ENCODE measurements around the gene LYPD5. TPM values are rescaled to one million over a fixed set of nuclear protein-coding genes. Genes with fewer than 3 reads are reported as not detected.
"Not testable (repeated sequence)": the region's sequence is repeated elsewhere in the genome, so short reads cannot be mapped to it uniquely, and the experiment has no call there.

The LYPD5 gene
- total and polyA plus RNA-seq, 4 donors, result 2.3 to 8.5 (median 7.2) TPM

GRCh38 chr19:43769256-43769655 is 33.0 kb downstream of the LYPD5 start:
- Histone ChIP-seq H3K27me3 (ENCODE audit: control insufficient read depth, insufficient read depth, low read length) (peaks cover 20% of the 10 kb centered on the region), H3K27ac (ENCODE audit: low read depth, low read length) (no peak overlapping the region), H3K4me3 (ENCODE audit: low read depth, low read length) (no peak overlapping the region), H3K9me3 (ENCODE audit: control insufficient read depth, insufficient read depth, low read length) (no peaks in the 10 kb centered on the region), H3K36me3 (ENCODE audit: control insufficient read depth, insufficient read depth, low read length) (no peaks in the 10 kb centered on the region), H3K4me1 (ENCODE audit: control insufficient read depth, insufficient read depth, low read length) (peaks cover 6% of the 10 kb centered on the region)
- 90% methylated on average over 12 of the region's 14 CpGs for WGBS (ENCODE audit: insufficient coverage)
- no peak for DNase-seq (ENCODE audit: low read depth in 4 of 6, low spot score in 6 of 6)

- Histone ChIP-seq H3K36me3 (ENCODE audit: control insufficient read depth, insufficient read depth, low read length) (no peaks in the 10 kb centered on the region), H3K4me1 (ENCODE audit: control insufficient read depth, insufficient read depth, low read length) (peaks cover 3% of the 10 kb centered on the region), H3K9me3 (ENCODE audit: control insufficient read depth, insufficient read depth, low read length) (no peaks in the 10 kb centered on the region), H3K27ac (ENCODE audit: low read depth, low read length) (no peak overlapping the region), H3K27me3 (ENCODE audit: control insufficient read depth, insufficient read depth, low read length) (peaks cover 13% of the 10 kb centered on the region), H3K4me3 (ENCODE audit: low read depth, low read length) (no peak overlapping the region)
- WGBS (ENCODE audit: insufficient coverage), result 81% methylated on average over 8 of the region's 15 CpGs
- no peak for DNase-seq (ENCODE audit: low read depth in 4 of 6, low spot score in 6 of 6)
These were observed 33.8 kb downstream of the LYPD5 start for GRCh38 chr19:43768273-43769050.

GRCh38 chr19:43767818-43768217 is 34.4 kb downstream of the LYPD5 start:
- no CpG with 5 or more reads among the region's 1 CpG for WGBS (ENCODE audit: insufficient coverage)
- DNase-seq (ENCODE audit: low read depth in 4 of 6, low spot score in 6 of 6), result no peak
- Histone ChIP-seq H3K4me3 (ENCODE audit: low read depth, low read length) (no peak overlapping the region), H3K27me3 (ENCODE audit: control insufficient read depth, insufficient read depth, low read length) (peaks cover 6% of the 10 kb centered on the region), H3K27ac (ENCODE audit: low read depth, low read length) (no peak overlapping the region), H3K4me1 (ENCODE audit: control insufficient read depth, insufficient read depth, low read length) (peaks cover 3% of the 10 kb centered on the region), H3K9me3 (ENCODE audit: control insufficient read depth, insufficient read depth, low read length) (no peaks in the 10 kb centered on the region), H3K36me3 (ENCODE audit: control insufficient read depth, insufficient read depth, low read length) (no peaks in the 10 kb centered on the region)

GRCh38 chr19:43767316-43767715 is 34.9 kb downstream of the LYPD5 start:
- no peaks in the 10 kb centered on the region for H3K36me3 ChIP-seq (ENCODE audit: control insufficient read depth, insufficient read depth, low read length)
- H3K9me3 ChIP-seq (ENCODE audit: control insufficient read depth, insufficient read depth, low read length), result no peaks in the 10 kb centered on the region
- WGBS (ENCODE audit: insufficient coverage), result 92% methylated on average over 7 of the region's 7 CpGs
- H3K27ac ChIP-seq (ENCODE audit: low read depth, low read length), result no peak overlapping the region
- peaks cover 2% of the 10 kb centered on the region for H3K27me3 ChIP-seq (ENCODE audit: control insufficient read depth, insufficient read depth, low read length)
- H3K4me3 ChIP-seq (ENCODE audit: low read depth, low read length), result no peak overlapping the region
- peaks cover 3% of the 10 kb centered on the region for H3K4me1 ChIP-seq (ENCODE audit: control insufficient read depth, insufficient read depth, low read length)
- no peak for DNase-seq (ENCODE audit: low read depth in 4 of 6, low spot score in 6 of 6)

- H3K9me3 ChIP-seq (ENCODE audit: control insufficient read depth, insufficient read depth, low read length), result no peaks in the 10 kb centered on the region
- peaks cover 3% of the 10 kb centered on the region for H3K4me1 ChIP-seq (ENCODE audit: control insufficient read depth, insufficient read depth, low read length)
- no peaks in the 10 kb centered on the region for H3K27me3 ChIP-seq (ENCODE audit: control insufficient read depth, insufficient read depth, low read length)
- WGBS (ENCODE audit: insufficient coverage), result 100% methylated on average over 1 of the region's 4 CpGs
- no peak overlapping the region for H3K27ac ChIP-seq (ENCODE audit: low read depth, low read length)
- DNase-seq (ENCODE audit: low read depth in 4 of 6, low spot score in 6 of 6), result no peak
- no peaks in the 10 kb centered on the region for H3K36me3 ChIP-seq (ENCODE audit: control insufficient read depth, insufficient read depth, low read length)
- no peak overlapping the region for H3K4me3 ChIP-seq (ENCODE audit: low read depth, low read length)
These were observed 35.5 kb downstream of the LYPD5 start for GRCh38 chr19:43766755-43767043.

- Histone ChIP-seq H3K27ac (ENCODE audit: low read depth, low read length) (no peak overlapping the region), H3K4me3 (ENCODE audit: low read depth, low read length) (no peak overlapping the region), H3K9me3 (ENCODE audit: control insufficient read depth, insufficient read depth, low read length) (no peaks in the 10 kb centered on the region), H3K4me1 (ENCODE audit: control insufficient read depth, insufficient read depth, low read length) (peaks cover 3% of the 10 kb centered on the region), H3K27me3 (ENCODE audit: control insufficient read depth, insufficient read depth, low read length) (no peaks in the 10 kb centered on the region), H3K36me3 (ENCODE audit: control insufficient read depth, insufficient read depth, low read length) (no peaks in the 10 kb centered on the region)
- 69% methylated on average over 12 of the region's 16 CpGs for WGBS (ENCODE audit: insufficient coverage)
- DNase-seq (ENCODE audit: low read depth in 4 of 6, low spot score in 6 of 6), result no peak
These were observed 37.0 kb downstream of the LYPD5 start for GRCh38 chr19:43765109-43765876.

- not testable (repeated sequence) for H3K4me3 ChIP-seq (ENCODE audit: low read depth, low read length); H3K9me3 ChIP-seq (ENCODE audit: control insufficient read depth, insufficient read depth, low read length); DNase-seq (ENCODE audit: low read depth in 4 of 6, low spot score in 6 of 6); H3K4me1 ChIP-seq (ENCODE audit: control insufficient read depth, insufficient read depth, low read length); H3K27me3 ChIP-seq (ENCODE audit: control insufficient read depth, insufficient read depth, low read length); H3K27ac ChIP-seq (ENCODE audit: low read depth, low read length); H3K36me3 ChIP-seq (ENCODE audit: control insufficient read depth, insufficient read depth, low read length)
- 77% methylated on average over 7 of the region's 8 CpGs for WGBS (ENCODE audit: insufficient coverage)
These were observed 37.6 kb downstream of the LYPD5 start for GRCh38 chr19:43764684-43765083.

- no peaks in the 10 kb centered on the region for H3K36me3 ChIP-seq (ENCODE audit: control insufficient read depth, insufficient read depth, low read length)
- H3K4me3 ChIP-seq (ENCODE audit: low read depth, low read length), result no peak overlapping the region
- 81% methylated on average over 3 of the region's 3 CpGs for WGBS (ENCODE audit: insufficient coverage)
- peaks cover 3% of the 10 kb centered on the region for H3K4me1 ChIP-seq (ENCODE audit: control insufficient read depth, insufficient read depth, low read length)
- DNase-seq (ENCODE audit: low read depth in 4 of 6, low spot score in 6 of 6), result no peak
- H3K27ac ChIP-seq (ENCODE audit: low read depth, low read length), result no peak overlapping the region
- H3K9me3 ChIP-seq (ENCODE audit: control insufficient read depth, insufficient read depth, low read length), result no peaks in the 10 kb centered on the region
- H3K27me3 ChIP-seq (ENCODE audit: control insufficient read depth, insufficient read depth, low read length), result no peaks in the 10 kb centered on the region
These were observed 38.7 kb downstream of the LYPD5 start for GRCh38 chr19:43763473-43763939.

GRCh38 chr19:43762814-43763213 is 39.4 kb downstream of the LYPD5 start:
- Histone ChIP-seq H3K4me3 (ENCODE audit: low read depth, low read length) (no peak overlapping the region), H3K36me3 (ENCODE audit: control insufficient read depth, insufficient read depth, low read length) (no peaks in the 10 kb centered on the region), H3K4me1 (ENCODE audit: control insufficient read depth, insufficient read depth, low read length) (peaks cover 3% of the 10 kb centered on the region), H3K9me3 (ENCODE audit: control insufficient read depth, insufficient read depth, low read length) (no peaks in the 10 kb centered on the region), H3K27ac (ENCODE audit: low read depth, low read length) (no peak overlapping the region), H3K27me3 (ENCODE audit: control insufficient read depth, insufficient read depth, low read length) (no peaks in the 10 kb centered on the region)
- no peak for DNase-seq (ENCODE audit: low read depth in 4 of 6, low spot score in 6 of 6)
- no CpG with 5 or more reads among the region's 3 CpGs for WGBS (ENCODE audit: insufficient coverage)

- WGBS (ENCODE audit: insufficient coverage), result no CpG with 5 or more reads among the region's 4 CpGs
- DNase-seq (ENCODE audit: low read depth in 4 of 6, low spot score in 6 of 6), result no peak
- Histone ChIP-seq H3K4me3 (ENCODE audit: low read depth, low read length) (no peak overlapping the region), H3K9me3 (ENCODE audit: control insufficient read depth, insufficient read depth, low read length) (no peaks in the 10 kb centered on the region), H3K27me3 (ENCODE audit: control insufficient read depth, insufficient read depth, low read length) (no peaks in the 10 kb centered on the region), H3K36me3 (ENCODE audit: control insufficient read depth, insufficient read depth, low read length) (no peaks in the 10 kb centered on the region), H3K4me1 (ENCODE audit: control insufficient read depth, insufficient read depth, low read length) (peaks cover 3% of the 10 kb centered on the region), H3K27ac (ENCODE audit: low read depth, low read length) (no peak overlapping the region)
These were observed 41.3 kb downstream of the LYPD5 start for GRCh38 chr19:43760941-43761340.
